Esophagus muscularis mucosa (tissue), 4 donors: ENCODE results near the gene ALDH5A1. TPM values are rescaled to one million over a fixed set of nuclear protein-coding genes. Genes with fewer than 3 reads are reported as not detected.

Experiments
- DNase-seq: peaks from one replicate; pipeline ENCODE4 v3.0.0-alpha.2; 2017; ENCODE audit errors: extremely low spot score
- H3K27ac ChIP-seq, 4 donors: fragments of 200-600 bp; sonication (generic); replicated peaks in 1 of 4; 1 replicate in 3 of 4; 2 replicates in 1 of 4; pipeline ENCODE4 v1.5.1; 2016 to 2019; ENCODE audit warnings: mild to moderate bottlenecking in 1 of 4
- H3K27me3 ChIP-seq, 4 donors: fragments of 200-600 bp; sonication (generic); one replicate each; pipeline versions ENCODE4 v1.5.1 to v1.6.0; 2016 to 2019
- H3K36me3 ChIP-seq, 4 donors: fragments of 200-600 bp; sonication (generic); one replicate each; pipeline ENCODE4 v1.5.1; 2016 to 2019
- H3K4me1 ChIP-seq, 4 donors: fragments of 200-600 bp; sonication (generic); one replicate each; pipeline ENCODE4 v1.5.1; 2016 to 2019
- H3K4me3 ChIP-seq, 4 donors: fragments of 200-600 bp; sonication (generic); 1 replicate in 2 of 4; 2 replicates in 2 of 4; pipeline ENCODE4 v1.5.1; 2016 to 2019; ENCODE audit warnings: mild to moderate bottlenecking in 4 of 4, moderate library complexity in 1 of 4
- H3K9me3 ChIP-seq, 4 donors: fragments of 200-600 bp; sonication (generic); 1 replicate in 3 of 4; 2 replicates in 1 of 4; pipeline ENCODE4 v1.5.1; 2016 to 2019
- EP300 ChIP-seq: sonication (generic); formaldehyde crosslinking; IDR thresholded peaks from one replicate; pipeline ENCODE4 v1.6.1; 2017; ENCODE audit warnings: antibody characterized with exemption
- POLR2A ChIP-seq: fragments of 450-650 bp; IDR thresholded peaks from one replicate; pipeline ENCODE4 v1.6.1; 2017; ENCODE audit warnings: antibody characterized with exemption, moderate library complexity, mild to moderate bottlenecking, low read depth
- POLR2AphosphoS5 ChIP-seq, 2 donors: sonication (generic); formaldehyde crosslinking; IDR thresholded peaks; one replicate each; pipeline ENCODE4 v1.6.1; 2017; ENCODE audit warnings: antibody characterized with exemption in 2 of 2
- WGBS: methylation state at CpG from one replicate; pipeline ENCODE4 v1.1.5; 2018; 5-methylcytosine and 5-hydroxymethylcytosine counted together
- intact Hi-C: fragments of 100-400 bp; cut with DNase I; formaldehyde crosslinking; loops from one replicate; pipeline ENCODE4 v1.15.1; 2023
- total RNA-seq, 4 donors: library from RNA; depleted of rRNA; stranded (reverse); fragments of >200 nt; gene quantifications; one replicate each; pipeline versions ENCODE4 v1.1.0 to v1.2.1, GENCODE V29; 2016
- TF ChIP-seq, protein P1 (sequence below), 3 experiments: fragments of 200-600 bp in 2 of 3; fragments of 450-650 bp in 1 of 3; sonication (generic) in 2 of 3; IDR thresholded peaks; one replicate each; pipeline ENCODE4 v1.5.1; 2017 to 2019; ENCODE audit warnings: antibody characterized with exemption in 3 of 3, mild to moderate bottlenecking in 2 of 3, moderate library complexity in 1 of 3

ALDH5A1 gene
- total RNA-seq, 4 donors from 2014 or later: 2.5 to 3.5 (median 3.3) TPM

DNA sequence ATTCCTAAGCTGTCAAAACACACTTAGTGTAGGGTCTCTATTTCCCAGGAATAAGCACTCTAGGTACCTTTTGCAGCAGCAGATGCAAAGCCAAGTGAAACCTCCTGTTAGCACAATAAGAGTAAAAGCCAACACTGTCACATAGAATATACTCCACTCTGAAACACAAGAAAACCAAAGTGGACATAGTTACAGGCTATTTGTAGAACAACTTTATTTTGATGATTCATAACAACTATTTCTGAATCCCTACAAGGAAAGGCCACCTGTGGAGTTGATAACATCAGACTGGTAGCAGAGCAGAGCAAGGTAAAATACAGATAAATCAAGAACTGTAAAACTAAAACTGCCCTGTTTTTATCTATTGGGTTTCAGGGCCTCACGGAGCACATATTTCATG, 59.7 kb downstream of the ALDH5A1 start:
- H3K36me3 ChIP-seq: no peaks in the 10 kb centered on the region
- 81% methylated on average over 1 of the region's 1 CpG for WGBS
- H3K27me3 ChIP-seq: no peaks in the 10 kb centered on the region
- H3K4me1 ChIP-seq: no peaks in the 10 kb centered on the region
- DNase-seq: no peak
- no peaks in the 10 kb centered on the region for H3K9me3 ChIP-seq
- H3K27ac ChIP-seq: no peak overlapping the region
- H3K4me3 ChIP-seq: no peak overlapping the region
- intact Hi-C loops: no loop called here
- TF ChIP-seq, protein P1, sequence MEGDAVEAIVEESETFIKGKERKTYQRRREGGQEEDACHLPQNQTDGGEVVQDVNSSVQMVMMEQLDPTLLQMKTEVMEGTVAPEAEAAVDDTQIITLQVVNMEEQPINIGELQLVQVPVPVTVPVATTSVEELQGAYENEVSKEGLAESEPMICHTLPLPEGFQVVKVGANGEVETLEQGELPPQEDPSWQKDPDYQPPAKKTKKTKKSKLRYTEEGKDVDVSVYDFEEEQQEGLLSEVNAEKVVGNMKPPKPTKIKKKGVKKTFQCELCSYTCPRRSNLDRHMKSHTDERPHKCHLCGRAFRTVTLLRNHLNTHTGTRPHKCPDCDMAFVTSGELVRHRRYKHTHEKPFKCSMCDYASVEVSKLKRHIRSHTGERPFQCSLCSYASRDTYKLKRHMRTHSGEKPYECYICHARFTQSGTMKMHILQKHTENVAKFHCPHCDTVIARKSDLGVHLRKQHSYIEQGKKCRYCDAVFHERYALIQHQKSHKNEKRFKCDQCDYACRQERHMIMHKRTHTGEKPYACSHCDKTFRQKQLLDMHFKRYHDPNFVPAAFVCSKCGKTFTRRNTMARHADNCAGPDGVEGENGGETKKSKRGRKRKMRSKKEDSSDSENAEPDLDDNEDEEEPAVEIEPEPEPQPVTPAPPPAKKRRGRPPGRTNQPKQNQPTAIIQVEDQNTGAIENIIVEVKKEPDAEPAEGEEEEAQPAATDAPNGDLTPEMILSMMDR (IDR thresholded peaks at IDR 0.05): no peak
- TF ChIP-seq POLR2A: no peak
- no peak for TF ChIP-seq POLR2AphosphoS5 (IDR thresholded peaks at IDR 0.05)
- no peak for TF ChIP-seq EP300

DNA sequence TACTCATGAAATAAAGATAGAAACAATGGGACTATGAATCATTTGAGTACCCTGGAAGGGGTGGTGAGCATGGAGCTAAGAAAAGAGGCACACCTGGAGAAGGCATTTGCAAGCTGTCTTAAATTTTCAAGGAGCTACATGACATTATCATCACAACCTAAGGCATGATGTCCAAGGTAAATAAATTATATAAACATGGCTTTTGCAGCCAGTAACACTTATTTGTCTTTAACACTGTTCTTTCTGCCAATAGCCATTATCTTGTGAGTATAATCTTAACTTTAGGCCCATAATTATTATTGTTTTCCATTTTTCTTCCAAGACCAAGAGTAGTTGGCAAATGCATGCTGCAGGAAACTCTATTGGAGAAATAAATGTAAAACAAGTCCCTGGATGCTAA, 63.7 kb downstream of the ALDH5A1 start:
- H3K36me3 ChIP-seq: no peaks in the 10 kb centered on the region
- no peak for TF ChIP-seq POLR2AphosphoS5 (IDR thresholded peaks at IDR 0.05)
- H3K4me3 ChIP-seq: no peak overlapping the region
- no peak for DNase-seq
- H3K27me3 ChIP-seq: no peaks in the 10 kb centered on the region
- intact Hi-C loops: no loop called here
- no peak overlapping the region for H3K27ac ChIP-seq
- no peaks in the 10 kb centered on the region for H3K9me3 ChIP-seq
- H3K4me1 ChIP-seq: no peaks in the 10 kb centered on the region

DNA sequence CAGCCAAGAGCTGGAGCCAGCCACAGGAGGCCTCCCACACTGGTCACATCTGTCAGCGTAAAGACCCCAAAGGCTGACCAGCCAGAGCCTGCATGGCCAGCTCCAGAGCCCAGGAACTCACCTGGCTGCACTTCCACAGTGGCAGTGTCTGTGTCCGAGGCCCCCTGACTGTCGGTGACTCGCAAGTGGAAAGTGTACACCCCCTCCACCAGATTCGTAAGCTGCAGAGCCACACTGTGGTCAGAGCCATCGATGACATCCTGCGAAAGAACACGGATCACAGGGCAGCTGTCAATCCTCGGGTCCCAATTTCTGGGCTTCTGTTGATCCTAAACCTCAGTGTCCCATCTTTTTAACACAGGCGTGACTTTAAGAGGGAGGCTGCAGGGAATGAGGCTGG, 69.3 kb downstream of the ALDH5A1 start:
- intact Hi-C loops: no loop called here
- Histone ChIP-seq H3K27me3 (no peaks in the 10 kb centered on the region), H3K9me3 (no peaks in the 10 kb centered on the region), H3K4me1 (no peaks in the 10 kb centered on the region), H3K4me3 (no peak overlapping the region), H3K27ac (no peak overlapping the region), H3K36me3 (no peaks in the 10 kb centered on the region)
- 100% methylated on average over 2 of the region's 10 CpGs for WGBS
- DNase-seq: no peak
- no peak for TF ChIP-seq POLR2A
- TF ChIP-seq, protein P1 (IDR thresholded peaks at IDR 0.05): no peak
- TF ChIP-seq POLR2AphosphoS5 (IDR thresholded peaks at IDR 0.05): no peak
- TF ChIP-seq EP300: no peak

DNA sequence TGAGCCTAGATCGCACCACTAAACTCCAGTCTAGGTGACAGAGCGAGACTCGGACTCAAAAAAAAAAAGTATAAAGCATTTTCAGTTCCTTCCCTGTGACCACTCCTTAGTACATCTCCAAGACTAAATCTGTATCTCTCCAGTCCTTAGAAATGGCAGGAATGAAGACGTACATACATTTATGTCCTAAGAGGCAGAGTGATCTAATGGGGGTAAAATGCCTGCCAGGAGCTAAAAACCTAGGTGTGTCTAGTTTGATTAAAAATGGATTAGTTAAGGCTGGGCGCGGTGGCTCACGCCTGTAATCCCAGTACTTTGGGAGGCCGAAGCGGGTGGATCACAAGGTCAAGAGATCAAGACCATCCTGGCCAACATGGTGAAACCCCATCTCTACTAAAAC, 70.4 kb downstream of the ALDH5A1 start:
- Histone ChIP-seq H3K36me3 (no peaks in the 10 kb centered on the region), H3K4me1 (no peaks in the 10 kb centered on the region), H3K27ac (no peak overlapping the region), H3K9me3 (no peaks in the 10 kb centered on the region), H3K4me3 (no peak overlapping the region), H3K27me3 (no peaks in the 10 kb centered on the region)
- TF ChIP-seq EP300 (no peak), POLR2A (no peak), POLR2AphosphoS5 (IDR thresholded peaks at IDR 0.05) (no peak)
- TF ChIP-seq, protein P1 (IDR thresholded peaks at IDR 0.05): no peak
- DNase-seq: no peak
- intact Hi-C loops: no loop called here
- WGBS: 96% methylated on average over 9 of the region's 9 CpGs

DNA sequence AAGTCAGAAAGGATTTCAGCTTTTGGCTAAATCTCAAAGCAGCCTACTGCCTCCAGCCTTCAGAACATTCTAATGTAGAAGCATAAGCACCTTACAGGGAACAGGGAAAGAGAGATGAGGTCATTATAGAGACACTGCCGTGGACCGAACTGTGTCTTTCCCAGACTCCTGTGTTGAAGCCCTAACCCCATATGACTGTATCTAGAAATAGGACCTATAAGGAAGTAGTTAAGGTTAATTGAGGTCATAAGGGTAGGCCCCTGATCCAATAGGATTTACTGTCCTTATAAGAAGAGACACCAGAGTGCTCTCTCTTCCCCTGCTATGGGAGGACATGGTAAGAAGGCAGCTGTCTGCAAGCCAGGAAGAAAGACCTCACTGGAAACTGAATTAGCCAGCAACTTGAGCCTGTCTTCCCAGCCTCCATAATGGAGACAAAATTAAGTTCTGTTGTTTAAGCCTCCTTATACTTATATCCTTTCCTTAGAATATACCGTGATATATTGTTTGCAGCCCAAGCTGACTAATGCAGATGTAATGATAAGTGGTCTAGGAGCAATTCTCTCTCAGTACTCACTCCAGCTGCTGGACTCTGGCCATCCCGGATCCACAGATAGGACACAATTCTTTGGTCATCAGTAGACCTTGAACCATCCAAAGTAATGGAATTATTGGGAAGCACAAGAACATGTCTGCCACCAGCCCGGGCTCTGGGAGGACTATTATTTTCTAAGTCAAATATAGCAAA, 71.4 kb downstream of the ALDH5A1 start:
- WGBS: 93% methylated on average over 5 of the region's 5 CpGs
- H3K9me3 ChIP-seq: no peaks in the 10 kb centered on the region
- DNase-seq: no peak
- no peak overlapping the region for H3K27ac ChIP-seq
- no peak overlapping the region for H3K4me3 ChIP-seq
- no peaks in the 10 kb centered on the region for H3K4me1 ChIP-seq
- no peaks in the 10 kb centered on the region for H3K27me3 ChIP-seq
- intact Hi-C loops: no loop called here
- no peaks in the 10 kb centered on the region for H3K36me3 ChIP-seq
- TF ChIP-seq, protein P1 (IDR thresholded peaks at IDR 0.05): no peak
- TF ChIP-seq EP300 (no peak), POLR2A (no peak), POLR2AphosphoS5 (IDR thresholded peaks at IDR 0.05) (no peak)
